RPMI8226 (cell line): ENCODE measurements around the gene FOLR1.
A peak's percentile ranks its signal among the peaks of the same experiment; 100 is the strongest.
"Not testable (repeated sequence)": the region's sequence is repeated elsewhere in the genome, so short reads cannot be mapped to it uniquely, and the experiment has no call there.

ENCODE experiments used
- DNase-seq: peaks from one replicate; pipeline ENCODE4 v3.0.0-alpha.2; 2015

Gene FOLR1

GRCh38 chr11:72188267-72188666 lies 3.7 kb upstream of the FOLR1 start:
- DNase-seq: no peak

DNA sequence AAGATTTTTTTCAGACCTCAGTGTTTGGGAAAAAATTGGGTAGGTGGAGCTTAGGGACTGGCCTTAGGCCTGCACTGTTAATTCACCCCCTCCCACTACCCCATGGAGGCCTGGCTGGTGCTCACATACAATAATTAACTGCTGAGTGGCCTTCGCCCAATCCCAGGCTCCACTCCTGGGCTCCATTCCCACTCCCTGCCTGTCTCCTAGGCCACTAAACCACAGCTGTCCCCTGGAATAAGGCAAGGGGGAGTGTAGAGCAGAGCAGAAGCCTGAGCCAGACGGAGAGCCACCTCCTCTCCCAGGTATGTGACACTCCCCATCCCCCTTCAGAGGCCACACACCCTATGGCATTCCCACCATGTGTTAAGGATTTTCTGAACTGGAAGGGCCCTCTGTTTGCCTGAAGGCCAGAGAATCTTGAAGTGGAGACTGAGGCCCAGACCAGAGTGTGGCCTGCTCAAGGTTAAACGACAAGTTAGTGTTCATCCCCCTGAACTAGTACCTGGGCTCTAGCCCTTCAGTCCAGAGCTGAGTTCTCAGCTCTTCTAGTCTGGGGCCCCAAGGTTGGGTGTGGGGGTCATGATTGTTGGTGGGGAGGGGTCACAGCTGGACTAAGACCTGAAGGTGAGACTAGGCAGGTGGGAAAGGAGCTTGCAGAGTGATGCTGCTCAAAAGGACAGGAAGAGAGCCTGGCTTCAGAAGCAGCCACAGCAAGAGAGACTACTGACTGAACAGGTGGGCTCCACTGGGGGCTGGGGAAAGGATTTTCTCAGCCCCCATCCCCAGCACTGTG lies 2.3 kb upstream of the FOLR1 start:
- no peak for DNase-seq

DNA sequence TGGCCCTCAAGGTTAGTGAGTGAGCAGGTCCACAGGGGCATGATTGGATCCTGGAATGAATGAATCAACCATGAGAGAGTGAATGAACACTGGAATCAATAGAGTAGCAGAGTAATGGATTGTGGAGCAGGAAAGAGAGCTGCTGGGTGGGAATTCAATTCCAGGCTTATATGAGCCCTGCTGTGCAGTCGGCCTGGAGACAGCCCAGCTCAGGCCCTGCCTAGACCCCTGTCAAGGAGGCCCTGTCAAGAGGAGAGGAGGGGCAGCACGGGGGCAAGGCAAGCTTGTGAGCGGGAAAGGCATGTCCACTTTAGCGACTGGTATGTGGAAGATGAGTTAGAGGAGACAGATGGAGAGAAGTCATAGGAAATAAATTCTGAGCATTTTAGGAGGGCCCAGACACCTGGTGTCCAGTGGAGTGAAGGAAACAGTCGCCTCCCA lies 1.3 kb upstream of the FOLR1 start:
- DNase-seq: no peak

GRCh38 chr11:72195518-72196270 lies 3.8 kb downstream of the FOLR1 start:
- no peak for DNase-seq

DNA sequence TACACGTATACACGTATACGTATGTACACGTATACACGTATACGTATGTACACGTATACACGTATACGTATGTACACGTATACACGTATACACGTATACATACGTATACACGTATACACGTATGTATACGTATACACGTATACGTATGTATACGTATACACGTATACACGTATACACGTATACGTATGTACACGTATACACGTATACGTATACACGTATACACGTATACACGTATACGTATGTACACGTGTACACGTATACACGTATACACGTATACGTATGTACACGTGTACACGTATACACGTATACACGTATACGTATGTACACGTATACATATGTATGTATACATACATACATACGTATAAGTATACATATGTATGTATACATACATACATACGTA lies 9.5 kb downstream of the FOLR1 start:
- not testable (repeated sequence) for DNase-seq

DNA sequence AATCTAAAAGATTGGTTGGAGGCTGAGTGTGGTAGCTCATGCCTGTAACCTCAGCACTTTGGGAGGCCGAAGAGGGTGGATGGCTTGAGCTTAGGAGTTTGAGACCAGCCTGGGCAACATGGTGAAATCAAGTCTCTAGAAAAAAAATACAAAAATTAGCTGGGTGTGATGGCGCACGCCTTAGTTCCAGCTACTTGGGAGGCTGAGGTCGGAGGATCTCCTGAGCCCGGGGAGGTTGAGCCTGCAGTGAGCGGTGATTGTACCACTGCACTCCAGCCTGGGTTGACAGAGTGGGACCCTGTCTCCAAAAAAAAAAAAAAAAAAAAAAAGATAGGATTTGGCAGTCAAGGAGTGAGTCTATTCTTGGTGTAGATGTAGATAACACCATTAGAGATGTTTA lies 10.6 kb downstream of the FOLR1 start:
- no peak for DNase-seq

GRCh38 chr11:72203163-72203562 lies 11.2 kb downstream of the FOLR1 start:
- DNase-seq: no peak

GRCh38 chr11:72204886-72205285 lies 12.9 kb downstream of the FOLR1 start:
- DNase-seq: no peak

DNA sequence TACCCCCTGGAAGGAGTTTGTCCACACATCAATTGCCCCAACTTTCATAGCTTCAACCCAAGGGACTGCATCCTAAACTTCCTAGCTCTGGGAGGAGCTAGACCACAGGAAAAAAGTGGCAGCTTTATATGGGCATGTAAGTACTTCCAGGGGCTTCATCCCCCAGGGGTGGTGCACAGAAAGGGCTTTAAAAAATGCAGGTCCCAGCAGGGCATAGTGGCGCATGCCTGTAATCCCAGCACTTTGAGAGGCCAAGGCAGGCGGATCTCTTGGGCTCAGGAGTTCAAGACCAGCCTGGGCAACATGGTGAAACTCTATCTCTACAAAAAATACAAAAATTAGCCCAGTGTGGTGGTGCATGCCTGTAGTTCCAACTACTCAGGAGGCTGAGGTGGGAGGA lies 14.9 kb downstream of the FOLR1 start:
- DNase-seq: not testable (repeated sequence)

DNA sequence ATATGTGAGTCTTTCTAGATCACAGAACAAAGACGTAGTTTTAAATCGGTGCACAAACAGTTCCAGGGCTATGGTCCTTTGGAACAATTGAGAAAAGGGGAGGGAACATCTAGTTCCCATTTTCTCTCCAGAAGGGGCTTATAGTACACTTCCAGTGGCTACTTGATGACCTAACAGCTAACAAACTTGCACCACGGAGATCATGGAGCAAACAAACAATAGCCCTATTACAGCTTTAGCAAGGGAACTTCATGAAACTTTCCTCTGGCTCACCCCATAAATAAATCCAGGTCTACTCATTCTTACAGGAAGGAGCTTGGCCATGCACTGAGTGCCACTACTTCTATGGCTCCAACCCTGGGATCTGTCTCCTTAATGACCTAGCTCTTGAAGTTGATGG lies 16.3 kb downstream of the FOLR1 start:
- no peak for DNase-seq

DNA sequence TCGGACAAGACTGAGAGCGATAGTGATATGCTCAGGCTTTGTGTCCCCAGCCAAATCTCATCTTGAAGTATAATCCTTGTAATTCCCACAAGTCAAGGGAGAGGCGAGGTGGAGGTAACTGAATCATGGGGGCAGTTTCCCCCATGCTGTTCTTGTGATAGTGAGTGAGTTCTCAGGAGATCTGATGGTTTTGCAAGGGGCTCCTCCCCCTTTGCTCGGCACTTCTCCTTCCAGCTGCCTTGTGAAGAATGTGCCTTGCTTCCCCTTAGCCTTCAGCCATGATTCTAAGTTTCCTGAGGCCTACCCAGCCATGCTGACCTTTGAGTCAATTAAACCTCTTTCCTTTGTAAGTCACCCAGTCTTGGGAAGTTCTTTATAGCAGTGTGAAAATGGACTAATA lies 17.2 kb downstream of the FOLR1 start:
- no peak for DNase-seq

GRCh38 chr11:72216638-72217037 lies 24.7 kb downstream of the FOLR1 start, which contains the start of gene FOLR2:
Gene FOLR2, plus strand, starts transcription at chr11:72216794. Its CDS starts 1,791 bp downstream, at chr11:72218585.
- DNase-seq: no peak

DNA sequence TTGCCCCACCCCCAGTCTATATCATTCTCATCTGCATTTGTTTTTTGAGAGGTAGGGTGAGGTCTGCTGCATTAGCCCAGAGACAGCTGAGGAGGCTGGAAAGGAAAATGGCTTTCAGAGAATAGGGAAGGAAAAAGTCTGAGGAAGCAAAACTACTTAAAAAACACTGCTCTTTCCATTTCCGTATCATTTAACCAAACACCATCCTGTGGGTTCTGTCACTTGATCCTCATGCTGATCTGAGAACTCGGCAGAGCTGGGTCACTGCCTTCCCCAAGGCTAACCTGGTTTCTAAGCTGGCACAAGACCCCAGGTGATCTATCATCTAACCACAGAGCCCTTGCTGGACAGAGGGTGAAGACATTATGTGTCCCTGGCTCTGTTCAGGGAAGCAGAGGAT lies 25.9 kb downstream of the FOLR1 start:
- no peak for DNase-seq

GRCh38 chr11:72218251-72218745 lies 26.4 kb downstream of the FOLR1 start:
- DNase-seq: no peak

- DNase-seq: no peak
Measured at GRCh38 chr11:72220696-72221363, 28.9 kb downstream of the FOLR1 start.

DNA sequence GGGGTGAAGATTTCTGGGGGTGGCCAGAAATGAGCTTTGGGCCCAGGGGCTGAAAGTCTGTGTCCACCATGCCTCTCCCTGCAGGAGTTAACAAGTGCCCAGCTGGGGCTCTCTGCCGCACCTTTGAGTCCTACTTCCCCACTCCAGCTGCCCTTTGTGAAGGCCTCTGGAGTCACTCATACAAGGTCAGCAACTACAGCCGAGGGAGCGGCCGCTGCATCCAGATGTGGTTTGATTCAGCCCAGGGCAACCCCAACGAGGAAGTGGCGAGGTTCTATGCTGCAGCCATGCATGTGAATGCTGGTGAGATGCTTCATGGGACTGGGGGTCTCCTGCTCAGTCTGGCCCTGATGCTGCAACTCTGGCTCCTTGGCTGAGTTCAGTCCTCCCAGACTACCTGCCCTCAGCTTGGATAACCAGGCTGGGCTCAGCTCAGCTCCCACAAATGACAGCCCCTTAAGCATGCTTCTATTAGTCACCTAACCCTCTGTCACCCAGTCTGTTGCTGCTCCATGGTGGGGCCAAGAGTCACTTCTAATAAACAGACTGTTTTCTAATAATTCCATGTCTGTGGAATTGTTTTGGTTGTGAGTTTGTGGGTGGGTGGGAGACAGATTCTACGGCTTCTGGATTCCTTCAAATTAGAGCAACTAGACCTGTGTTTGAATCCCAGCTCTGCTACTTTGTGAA lies 29.6 kb downstream of the FOLR1 start:
- DNase-seq: no peak

- no peak for DNase-seq
Measured at GRCh38 chr11:72222106-72222891, 30.4 kb downstream of the FOLR1 start.

DNA sequence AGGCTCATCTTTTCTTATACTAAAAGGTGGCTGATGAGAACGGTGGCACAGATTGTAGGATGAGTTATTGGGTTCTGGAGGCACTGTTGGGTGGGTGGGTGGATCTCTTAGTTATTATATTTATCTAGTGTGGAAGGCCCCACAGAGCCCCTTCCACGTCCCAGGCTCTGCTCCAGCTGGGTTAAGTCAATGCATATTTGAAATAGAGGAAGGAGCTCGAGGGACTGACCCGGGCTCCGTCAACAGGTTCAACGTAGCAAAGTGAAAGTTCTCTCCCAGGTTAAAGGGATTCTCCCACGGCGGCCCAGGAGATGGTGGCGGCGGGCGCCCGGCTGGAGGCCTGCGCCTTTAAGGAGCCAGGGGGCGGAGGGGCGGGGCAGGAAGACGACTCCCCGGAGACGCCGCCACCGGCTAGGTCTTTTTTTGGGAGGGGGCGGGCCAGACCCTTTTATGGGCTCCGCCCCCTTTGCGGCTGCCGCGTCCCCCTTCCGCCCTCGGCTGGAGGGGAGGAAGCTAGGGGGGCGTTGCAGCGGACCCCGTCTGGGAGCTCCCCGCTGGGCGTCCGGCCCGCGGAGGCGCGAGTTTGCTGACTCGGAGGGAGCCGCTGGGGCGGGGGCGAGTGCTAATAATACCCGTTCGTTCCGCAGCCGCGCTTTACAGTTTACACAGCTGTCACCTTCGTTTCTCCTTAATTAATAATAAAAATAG lies 31.1 kb downstream of the FOLR1 start:
- peak; percentile 94 for DNase-seq

- peak; percentile 51 for DNase-seq
Measured at GRCh38 chr11:72223615-72224563, 31.9 kb downstream of the FOLR1 start.
